HG02852 (cell line): ENCODE results near the gene LRRC71.

Source experiments
- ATAC-seq: cut with Tn5 transposase; IDR thresholded peaks from one replicate; pipeline ENCODE4 v1.9.1; 2021; ENCODE audit warnings: mild to moderate bottlenecking, moderate library complexity; ENCODE audit not compliant: unreplicated experiment

Gene LRRC71

DNA sequence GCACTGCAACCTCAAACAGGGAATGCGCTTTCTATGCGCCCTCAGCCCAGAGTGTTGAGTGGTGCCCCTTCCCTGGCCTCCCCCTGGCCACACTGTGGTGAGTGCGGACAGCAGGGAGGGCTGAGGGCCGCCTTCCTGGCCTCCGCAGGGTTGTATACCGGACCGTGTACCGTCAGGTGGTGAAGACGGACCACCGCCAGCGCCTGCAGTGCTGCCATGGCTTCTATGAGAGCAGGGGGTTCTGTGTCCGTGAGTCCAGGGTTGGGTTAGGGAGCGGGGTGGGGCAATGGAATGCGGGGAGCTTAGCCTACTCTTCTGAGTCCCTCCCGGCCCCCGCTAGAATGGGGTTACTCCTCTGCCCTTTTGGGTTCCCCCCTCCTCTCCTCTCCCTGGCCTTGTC lies 15.3 kb upstream of the LRRC71 start:
- ATAC-seq, result no peak

DNA sequence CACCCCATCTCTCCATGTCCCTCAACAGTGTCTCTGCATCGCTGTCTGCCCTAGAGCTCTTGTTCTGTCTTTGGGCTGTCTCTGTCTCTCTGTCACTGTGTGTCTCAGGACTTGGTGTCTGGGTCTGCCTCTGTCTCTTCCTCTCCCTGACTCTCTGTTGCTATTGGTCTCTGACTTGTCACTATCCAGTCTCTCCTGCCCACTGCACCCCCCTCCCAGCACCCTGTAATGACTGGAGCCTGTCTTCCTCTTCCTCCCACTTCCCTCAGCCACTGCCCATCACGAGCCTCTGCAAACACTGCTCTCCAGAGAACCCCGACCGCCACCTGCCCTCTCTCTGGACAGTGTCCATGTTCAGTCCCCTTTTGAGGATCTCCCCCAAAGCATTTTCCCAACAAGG lies 14.8 kb upstream of the LRRC71 start:
- ATAC-seq, result no peak

DNA sequence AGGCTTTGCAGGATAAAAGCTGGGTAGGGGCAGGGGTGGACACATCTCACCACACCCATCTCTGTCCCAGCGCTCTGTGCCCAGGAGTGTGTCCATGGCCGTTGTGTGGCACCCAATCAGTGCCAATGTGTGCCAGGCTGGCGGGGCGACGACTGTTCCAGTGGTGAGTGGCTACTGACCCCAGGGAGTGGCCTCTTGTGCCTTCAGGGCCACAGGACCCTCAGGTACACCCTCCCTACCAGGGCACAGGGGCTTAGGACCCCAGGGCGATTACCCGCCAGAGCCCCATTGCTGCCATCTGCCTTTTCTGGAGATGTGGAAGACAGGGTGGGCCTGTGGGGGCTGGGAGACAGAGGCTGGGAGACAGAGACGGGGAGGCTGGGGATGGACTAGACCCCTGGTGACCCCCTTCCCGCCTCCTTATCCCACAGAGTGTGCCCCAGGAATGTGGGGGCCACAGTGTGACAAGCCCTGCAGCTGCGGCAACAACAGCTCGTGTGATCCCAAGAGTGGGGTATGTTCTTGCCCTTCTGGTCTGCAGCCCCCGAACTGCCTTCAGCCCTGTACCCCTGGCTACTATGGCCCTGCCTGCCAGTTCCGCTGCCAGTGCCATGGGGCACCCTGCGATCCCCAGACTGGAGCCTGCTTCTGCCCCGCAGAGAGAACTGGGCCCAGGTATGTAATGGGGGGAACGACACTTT lies 14.1 kb upstream of the LRRC71 start:
- ATAC-seq, result no peak

DNA sequence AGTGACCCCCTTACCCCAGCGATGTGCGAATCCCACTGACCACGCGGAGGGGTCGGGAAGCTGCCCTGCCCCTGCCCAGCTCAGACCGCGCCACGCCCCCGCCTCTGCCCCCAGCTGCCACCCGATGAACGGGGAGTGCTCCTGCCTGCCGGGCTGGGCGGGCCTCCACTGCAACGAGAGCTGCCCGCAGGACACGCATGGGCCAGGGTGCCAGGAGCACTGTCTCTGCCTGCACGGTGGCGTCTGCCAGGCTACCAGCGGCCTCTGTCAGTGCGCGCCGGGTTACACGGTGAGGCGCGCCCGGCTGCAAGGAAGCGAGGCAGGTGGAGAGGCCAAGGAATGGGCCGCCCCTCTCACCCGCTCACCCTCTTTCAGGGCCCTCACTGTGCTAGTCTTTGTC lies 11.9 kb upstream of the LRRC71 start:
- no peak for ATAC-seq

DNA sequence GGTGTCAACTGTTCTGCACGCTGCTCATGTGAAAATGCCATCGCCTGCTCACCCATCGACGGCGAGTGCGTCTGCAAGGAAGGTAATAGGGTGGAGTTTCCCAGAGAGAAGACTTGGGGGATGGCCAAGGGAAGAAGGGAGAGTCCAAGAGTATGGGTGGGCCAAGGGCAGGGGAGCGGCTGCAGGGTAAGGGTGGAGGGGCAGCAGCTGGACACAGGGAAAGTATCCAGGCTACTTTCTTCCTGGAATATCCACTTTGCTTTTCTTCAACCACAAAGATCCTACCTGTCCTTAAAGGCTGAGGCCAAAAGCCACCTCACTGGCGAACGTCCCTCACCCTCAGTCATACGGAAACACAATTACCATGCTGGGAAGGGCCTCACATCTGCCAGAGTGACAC lies 11.5 kb upstream of the LRRC71 start:
- no peak for ATAC-seq

DNA sequence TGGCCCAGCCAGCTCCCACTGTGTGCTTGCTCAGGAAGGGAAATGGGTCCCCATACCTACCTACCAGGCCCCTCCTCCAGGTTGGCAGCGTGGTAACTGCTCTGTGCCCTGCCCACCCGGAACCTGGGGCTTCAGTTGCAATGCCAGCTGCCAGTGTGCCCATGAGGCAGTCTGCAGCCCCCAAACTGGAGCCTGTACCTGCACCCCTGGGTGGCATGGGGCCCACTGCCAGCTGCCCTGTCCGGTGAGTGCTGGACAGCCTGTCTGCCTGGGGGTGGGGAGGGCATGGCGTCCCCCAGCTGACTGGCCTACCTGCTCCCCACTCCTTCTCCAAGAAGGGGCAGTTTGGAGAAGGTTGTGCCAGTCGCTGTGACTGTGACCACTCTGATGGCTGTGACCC lies 10.8 kb upstream of the LRRC71 start:
- ATAC-seq, result no peak

DNA sequence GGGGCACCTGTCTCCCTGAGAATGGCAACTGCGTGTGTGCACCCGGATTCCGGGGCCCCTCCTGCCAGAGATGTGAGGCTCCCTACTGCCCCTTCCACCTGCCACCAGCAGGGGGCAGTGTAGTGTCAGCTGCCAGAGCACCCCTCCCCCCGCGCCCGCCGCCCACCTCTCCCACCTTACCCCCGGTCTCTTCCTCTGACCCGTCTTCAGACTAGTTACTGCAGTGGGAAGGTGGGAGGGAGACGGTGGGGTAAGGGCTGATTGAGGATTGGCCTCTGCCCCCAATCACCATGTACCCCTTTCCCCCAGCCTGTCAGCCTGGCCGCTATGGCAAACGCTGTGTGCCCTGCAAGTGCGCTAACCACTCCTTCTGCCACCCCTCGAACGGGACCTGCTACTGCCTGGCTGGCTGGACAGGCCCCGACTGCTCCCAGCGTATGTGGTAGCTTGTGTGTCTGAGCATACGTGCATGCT lies 10.1 kb upstream of the LRRC71 start:
- ATAC-seq, result no peak

DNA sequence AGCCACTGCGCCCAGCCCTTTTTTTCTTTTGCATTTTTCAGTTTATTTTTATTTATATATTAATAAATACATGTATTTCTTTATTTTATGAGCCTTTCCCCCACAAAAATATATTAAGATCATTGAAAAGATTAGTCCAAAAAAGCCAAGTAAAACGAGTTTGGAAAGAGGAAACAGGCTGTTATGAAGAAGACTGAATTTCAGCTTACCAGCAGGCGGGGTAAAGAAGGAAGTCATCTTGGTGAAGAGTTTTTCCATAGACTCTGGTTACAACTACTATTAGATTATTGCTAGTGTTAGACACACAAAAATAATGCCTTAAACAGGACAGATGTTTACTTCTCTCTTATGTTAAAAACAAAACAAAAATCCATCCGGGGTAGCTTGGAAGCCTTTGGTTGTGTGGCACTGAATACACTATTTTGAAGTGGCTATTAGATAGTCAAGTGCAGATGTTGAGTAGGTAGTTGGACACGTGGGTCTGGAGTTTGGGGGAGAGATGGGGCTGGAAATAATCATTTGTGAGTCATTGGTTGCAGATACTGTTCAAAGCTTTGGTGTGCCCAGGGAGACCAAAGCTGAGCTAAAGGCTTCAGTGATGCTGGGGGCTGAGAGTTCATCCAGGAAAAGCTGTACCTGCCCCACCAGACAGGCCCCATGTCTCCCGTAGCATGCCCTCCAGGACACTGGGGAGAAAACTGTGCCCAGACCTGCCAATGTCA lies 8.7 kb upstream of the LRRC71 start:
- no peak for ATAC-seq

DNA sequence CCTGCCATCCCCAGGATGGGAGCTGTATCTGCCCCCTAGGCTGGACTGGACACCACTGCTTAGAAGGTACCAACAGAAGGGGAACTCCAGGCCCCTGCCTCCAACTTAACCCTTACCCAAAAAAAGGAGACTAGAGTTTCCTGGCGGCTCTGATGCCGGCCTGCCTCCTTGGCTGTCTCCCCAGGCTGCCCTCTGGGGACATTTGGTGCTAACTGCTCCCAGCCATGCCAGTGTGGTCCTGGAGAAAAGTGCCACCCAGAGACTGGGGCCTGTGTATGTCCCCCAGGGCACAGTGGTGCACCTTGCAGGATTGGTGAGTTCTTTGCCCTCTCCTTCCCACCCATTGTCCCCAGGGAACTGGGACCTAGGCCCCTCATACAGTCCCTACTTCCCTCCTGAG lies 8.1 kb upstream of the LRRC71 start:
- no peak for ATAC-seq

DNA sequence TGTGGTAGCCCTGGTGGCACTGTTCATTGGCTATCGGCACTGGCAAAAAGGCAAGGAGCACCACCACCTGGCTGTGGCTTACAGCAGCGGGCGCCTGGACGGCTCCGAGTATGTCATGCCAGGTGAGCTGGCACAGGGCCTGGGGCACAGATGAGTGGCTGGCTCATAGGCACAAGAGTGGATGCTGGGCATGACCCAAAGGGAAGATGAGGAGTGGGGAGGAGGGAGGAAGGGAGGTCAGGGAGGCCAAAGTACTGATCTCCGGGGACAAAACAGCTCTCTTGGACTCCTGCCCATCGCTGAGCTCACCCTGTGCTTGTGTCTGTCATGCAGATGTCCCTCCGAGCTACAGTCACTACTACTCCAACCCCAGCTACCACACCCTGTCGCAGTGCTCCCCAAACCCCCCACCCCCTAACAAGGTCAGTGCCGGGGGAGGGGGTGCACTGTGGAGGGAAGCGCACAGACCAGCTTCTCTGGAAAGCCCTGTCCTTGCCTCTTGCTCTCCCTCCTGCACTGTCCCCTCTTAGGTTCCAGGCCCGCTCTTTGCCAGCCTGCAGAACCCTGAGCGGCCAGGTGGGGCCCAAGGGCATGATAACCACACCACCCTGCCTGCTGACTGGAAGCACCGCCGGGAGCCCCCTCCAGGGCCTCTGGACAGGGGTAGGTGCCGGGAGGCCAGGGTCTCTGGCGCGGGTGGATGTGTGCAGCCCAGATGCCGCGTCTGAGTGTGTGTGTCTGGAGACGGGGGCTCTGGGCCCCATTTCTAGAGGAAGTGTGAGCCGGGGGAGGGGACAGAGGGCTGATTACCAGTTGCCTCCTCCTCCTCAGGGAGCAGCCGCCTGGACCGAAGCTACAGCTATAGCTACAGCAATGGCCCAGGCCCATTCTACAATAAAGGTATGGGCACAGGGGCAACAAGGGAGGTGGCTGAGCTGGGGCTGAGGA lies 7.3 kb upstream of the LRRC71 start:
- no peak for ATAC-seq

DNA sequence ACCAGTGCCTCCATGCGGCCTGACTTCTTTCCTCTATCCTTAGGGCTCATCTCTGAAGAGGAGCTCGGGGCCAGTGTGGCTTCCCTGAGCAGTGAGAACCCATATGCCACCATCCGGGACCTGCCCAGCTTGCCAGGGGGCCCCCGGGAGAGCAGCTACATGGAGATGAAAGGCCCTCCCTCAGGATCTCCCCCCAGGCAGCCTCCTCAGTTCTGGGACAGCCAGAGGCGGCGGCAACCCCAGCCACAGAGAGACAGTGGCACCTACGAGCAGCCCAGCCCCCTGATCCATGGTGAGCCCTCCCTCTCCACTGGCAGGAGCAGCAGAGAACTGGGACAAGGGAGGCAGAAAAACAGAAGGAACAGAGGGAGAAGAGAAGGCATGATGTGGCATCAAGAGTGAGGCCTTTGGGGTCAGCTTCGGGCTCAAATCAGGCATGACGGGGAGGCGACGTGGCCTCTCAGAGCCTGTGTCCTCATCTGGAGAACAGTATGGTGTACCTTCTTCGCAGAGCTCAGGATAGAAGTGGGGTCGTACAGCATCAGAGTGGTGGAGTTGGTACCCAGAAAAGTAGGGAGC lies 6.5 kb upstream of the LRRC71 start:
- ATAC-seq, result no peak

DNA sequence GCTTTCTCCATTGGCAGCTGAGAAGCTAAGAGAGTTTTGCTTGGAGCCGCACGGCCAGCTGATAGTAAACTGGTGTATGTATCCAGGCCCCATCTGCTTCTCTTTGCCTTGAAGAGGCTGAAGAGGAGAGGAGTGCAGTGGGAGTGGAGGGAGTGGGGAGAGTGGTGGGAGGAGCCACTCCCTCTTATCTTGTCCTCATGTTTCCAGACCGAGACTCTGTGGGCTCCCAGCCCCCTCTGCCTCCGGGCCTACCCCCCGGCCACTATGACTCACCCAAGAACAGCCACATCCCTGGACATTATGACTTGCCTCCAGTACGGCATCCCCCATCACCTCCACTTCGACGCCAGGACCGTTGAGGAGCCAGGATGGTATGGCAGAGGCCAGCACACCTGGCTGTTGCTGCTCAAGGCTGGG lies 6.0 kb upstream of the LRRC71 start:
- ATAC-seq, result no peak

DNA sequence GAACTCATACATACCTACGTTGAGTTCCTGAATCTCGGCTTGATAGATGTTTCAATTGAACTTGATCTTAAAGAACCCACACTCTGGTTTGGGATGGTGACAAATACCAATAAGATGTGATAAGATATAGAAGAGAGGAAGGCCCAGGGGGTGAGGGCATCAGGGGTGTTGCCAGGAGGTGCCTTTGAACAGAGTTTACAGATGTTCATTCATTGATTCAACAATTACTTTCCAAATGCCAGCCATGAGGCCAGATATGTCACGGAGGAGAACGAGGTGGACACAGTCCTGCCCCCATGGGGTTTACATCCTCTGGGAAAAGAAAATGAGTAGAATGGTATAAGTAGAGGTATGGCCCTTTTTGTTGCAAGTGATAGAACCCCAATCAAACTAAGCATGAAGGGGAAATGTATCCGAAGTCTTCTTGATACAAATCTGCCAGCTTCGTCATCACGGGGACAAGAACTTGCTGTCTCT lies 659 bp downstream of the LRRC71 start:
- ATAC-seq, result no peak

DNA sequence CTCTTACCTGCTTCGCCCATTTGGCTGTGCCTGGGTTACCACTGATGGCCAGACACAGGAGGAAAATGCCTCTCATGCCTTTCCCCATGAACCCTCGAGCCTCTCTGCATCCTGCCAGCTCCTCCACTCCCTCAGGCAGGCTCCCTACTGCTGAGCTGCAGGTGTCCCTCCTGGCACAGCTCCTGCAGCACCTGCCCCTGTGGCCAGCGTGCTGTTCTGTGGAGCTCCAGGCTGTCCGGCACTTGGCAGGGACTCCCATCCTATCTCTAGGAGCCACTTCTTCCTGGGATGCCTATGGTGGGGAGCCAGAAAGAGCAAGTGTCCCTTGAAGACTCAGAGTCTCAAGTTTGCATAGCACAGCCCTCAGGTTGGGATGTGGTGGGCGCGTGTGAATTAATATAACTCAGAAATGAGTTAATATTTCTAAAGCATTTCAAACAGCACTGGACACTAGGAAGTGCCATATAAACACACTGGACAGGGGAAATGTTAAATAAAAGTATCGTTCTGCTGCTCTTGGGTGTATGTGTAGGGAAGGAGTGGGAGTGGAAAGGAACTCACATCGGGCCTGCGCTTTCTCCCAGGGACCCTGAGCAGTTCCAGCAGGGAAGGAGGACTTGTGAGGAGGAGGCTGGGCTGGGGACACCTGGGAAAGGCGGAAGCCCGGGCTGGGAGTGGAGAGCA lies 2.7 kb downstream of the LRRC71 start:
- ATAC-seq, result no peak

DNA sequence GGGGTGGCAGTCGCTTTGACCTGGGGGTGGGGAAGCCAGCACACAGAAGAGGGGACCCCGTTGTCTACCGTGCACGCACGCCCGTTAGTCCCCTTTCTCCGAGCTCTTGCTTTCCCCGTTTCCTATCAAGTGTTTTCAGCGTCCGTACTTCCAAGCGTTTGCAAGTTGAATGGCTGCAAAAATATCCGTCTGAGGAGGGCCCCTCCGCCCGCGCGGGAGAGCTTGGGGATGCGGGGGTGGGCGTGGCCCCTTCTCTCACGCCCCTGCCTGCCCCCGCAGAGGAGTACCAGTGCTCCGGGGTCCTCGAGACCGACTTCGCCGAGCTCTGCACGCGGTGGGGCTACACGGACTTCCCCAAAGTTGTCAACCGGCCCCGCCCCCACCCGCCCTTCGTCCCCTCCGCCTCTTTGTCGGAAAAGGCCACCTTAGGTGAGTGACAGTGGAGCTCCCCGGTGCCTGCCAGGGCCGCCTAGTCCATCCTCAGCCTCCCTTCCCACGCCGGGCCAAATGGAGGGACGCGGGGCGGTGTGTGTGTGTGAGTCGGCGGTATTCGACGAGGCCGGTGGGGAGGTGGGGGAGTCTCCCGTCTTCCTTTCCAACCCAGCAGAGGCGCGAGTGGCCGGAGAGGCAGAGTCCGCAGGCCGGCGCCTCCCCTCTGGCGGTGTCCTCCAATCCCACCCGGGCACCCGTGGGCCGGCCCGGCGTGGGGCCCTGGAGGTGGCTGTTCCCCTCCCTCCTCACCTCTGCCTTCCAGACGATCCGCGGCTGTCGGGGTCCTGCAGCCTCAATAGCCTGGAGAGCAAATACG lies 3.4 kb downstream of the LRRC71 start:
- no peak for ATAC-seq

DNA sequence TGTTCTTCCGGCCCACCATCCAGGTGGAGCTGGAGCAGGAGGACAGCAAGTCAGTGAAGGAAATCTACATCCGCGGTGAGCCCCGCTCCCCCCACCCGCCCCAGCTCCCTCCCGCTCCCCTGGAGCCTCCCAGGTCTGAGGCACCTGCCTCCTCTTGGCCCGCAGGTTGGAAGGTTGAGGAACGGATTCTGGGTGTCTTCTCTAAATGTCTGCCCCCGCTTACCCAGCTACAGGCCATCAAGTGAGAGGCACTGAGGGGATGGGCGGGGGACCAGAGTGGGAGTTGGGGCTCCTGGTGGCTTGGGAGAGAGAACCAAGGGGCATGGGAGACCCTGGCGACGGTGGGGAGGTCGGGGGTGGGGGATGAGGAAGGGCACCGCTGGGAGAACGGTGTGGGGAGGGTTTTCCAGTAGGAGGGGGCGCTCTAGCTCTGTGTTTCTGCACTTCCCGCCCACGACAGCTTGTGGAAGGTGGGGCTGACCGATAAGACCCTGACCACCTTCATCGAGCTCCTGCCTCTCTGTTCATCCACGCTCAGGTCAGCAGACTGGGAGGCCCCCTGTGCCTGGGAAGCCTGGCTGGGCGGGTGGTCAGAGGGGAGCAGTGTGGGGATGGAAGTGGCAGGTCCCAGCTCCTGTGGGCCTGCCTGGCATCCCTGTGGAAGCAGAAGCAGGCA lies 4.2 kb downstream of the LRRC71 start:
- no peak for ATAC-seq

DNA sequence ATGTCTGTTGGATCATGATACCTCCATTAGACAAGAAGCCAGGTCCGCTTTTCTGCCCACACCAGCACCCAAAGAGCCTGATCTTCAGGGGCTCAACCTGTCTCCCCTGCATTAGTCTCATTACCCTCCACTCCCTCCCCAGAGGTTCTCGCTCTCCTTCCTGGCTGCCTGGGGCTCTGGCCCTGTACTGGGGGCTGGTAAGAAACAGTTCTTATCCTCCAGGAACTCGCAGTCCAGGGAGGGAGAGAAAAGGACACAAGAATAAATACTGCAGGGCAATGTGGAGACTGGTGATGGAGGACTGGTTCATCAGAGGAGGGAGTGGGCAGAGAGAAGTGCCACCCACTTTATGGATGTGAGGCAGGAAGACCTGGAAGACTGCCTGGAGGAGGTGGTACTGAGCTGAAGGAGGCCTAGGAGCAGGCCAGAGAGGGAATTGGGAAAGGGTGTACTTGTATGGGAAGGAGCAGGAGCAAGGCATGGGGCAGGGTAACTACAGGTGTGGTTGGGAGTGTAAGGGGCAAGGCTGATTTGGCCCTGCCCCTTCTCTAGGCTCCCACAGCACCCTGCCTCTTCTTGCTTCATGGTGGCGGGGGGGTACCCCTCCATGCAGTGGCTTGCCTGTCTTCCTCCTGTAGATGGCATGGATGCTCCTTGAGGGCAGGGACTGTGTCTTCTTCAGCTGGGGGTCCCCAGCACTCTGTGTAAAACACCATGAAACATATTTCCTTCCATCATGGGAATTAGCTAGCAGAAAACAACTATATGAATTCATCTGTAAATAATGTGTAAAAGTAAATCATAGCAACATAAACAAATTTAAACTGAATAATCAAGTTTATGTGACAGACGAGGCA lies 5.0 kb downstream of the LRRC71 start:
- ATAC-seq, result no peak

DNA sequence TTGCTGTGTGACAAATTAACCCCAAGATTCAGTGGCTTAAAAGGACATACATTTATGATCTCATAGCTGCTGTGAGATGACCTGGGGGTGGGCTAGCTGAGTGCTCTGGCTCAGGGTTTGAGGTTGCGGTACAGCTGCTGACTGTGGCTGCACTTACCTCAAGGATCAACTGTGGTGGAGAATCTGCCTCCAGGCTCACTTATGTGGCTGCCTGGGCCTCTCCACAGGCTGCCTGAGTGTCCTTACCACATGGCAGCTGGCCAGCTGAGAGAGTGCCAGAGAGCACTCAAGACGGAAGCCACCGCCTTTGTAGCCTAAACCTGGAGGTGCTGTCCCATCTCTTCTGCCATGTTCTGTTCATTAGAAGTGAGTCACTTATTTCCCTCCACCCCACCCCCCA lies 5.7 kb downstream of the LRRC71 start:
- ATAC-seq, result no peak
